HG03457 (cell line): ENCODE measurements around the gene SMIM9.

ENCODE experiments used
- ATAC-seq: cut with Tn5 transposase; IDR thresholded peaks from one replicate; pipeline ENCODE4 v1.9.1; 2021; ENCODE audit warnings: moderate number of reproducible peaks; ENCODE audit not compliant: unreplicated experiment

The SMIM9 gene

DNA sequence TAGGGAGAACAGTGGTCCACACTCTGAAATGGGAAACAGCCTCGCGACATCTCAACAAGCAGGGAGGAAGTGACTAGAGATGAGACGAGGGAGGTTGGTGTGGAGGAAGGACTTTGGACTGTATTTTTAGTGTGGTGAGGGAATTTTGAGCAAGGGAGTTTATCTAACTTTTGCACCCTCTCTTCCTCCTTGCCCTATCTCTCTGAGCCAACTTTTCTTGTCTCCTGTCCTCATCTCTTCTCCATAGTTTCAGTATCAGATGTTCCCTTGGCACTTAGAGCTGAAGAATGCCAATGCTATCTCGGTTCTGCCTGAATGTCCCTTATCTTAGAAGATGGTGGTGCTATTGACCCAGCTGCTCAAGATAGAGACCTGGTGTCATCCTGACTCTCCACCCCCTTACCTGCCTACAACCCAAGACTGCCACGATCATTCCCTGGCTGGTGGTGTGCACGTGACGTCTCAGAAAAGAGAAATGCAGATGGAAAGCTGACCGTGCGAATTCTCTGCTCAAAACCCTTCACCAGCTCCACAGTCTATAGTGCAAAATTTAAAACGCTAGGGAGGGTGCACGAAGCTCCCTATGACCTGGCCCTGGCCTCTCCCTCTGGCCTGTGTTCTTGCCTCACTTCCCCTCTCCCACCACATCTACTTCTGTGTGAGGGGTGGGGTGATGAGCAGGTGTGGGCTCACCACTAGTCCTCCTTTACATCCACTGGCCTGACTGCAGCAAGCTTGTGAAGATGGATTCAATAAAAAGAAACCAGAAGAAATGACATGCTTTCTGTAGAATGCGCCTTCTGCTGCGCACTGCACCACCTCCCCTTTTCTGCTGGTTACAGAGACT lies 50.1 kb downstream of the SMIM9 start:
- no peak for ATAC-seq

DNA sequence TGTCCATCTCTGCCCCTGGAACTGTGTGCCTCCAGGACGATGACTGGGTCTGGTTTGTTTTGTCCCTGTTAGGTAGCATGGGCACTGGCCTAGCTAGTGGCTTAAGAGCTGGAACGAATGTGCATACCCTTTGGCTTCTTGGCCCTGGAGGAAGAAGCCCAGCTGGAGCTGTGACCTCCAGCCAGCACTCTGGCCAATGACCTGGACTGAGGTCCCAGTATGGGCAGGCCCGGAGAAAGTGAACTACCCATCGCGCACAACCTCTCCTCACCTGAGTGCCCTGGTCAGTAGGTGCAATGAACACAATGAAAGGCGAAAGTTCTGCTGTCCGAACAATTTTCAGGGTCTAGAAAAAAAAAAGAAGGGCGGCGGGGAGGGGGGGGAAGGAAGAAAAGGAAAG lies 53.5 kb downstream of the SMIM9 start:
- no peak for ATAC-seq

DNA sequence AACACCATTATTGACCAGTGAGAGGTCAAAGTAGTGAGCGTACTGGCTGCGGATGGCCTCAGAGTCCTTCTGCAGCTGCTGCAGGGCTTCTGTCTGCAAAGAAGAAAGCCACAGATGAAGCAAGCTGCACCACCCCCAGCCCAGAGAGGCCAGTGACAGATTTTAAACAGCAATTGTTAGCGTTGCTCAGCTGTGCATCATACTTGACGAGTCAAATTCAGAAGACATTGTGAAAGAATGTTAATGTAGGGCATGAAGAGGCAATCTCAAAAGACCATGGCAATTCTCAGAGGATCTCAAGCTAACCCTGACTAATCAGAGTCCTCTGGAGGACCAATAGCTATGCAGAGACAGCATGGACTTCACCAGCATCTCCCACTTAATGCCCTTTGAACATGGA lies 55.2 kb downstream of the SMIM9 start:
- ATAC-seq = no peak

DNA sequence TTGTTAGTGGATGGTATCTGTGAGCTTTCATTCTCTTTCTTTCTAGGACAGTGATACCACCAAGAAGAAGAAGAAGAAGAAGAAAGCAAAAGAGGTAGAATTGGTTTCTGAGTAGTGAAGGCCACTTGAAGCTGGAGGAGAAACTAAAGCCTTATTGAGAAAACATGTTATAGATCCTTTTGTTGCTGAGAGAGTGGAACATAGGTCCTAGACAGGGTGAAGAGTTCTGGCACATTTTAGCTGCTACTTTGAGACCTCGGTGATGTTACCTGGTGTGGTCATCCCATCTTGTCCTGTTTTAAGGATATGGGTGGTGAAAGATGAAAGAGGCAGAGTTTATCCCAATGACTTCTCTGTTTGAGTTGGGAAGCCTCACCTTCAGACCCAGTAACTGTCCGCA lies 57.7 kb downstream of the SMIM9 start:
- ATAC-seq = no peak

DNA sequence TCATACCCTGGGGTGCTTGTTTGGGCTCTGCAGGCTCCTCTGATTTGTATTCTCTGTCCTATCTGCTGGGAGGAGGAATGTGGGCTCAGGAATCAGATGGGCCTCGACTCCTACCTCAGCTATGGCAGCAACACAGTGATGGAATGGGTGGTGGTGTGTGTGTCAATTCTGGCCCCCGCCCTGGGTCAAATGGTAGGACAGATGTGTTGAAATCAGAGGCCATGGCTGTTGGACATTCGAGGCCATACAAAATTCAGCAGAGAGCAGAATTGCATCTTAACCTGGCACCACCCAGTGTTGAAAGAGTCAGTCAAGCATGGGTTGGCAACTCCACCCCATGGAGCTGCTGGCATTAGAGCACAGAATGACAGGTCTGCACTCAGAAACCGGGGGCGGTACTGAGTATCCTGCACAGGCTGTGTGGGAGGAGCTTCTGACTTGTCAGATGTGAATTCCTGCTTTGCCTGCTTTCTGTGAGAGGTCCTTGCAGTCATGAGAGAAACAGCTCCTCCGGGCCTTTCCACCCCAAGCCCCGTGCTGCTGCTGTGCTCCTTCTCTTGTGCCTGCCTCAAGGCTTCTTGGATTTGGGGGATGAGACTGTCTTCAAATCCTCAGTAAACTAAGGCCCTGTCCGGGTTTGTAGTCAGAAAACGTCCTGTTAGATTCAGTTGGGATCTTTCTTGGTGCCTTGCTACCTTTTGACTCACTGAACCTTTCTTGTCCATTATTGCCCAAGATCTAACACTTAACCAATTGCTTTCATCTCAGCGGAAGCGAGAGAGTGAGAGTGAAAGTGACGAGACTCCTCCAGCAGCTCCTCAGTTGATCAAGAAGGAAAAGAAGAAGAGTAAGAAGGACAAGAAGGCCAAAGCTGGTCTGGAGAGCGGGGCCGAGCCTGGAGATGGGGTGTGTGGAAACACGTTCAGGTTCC lies 58.8 kb downstream of the SMIM9 start:
- no peak for ATAC-seq

DNA sequence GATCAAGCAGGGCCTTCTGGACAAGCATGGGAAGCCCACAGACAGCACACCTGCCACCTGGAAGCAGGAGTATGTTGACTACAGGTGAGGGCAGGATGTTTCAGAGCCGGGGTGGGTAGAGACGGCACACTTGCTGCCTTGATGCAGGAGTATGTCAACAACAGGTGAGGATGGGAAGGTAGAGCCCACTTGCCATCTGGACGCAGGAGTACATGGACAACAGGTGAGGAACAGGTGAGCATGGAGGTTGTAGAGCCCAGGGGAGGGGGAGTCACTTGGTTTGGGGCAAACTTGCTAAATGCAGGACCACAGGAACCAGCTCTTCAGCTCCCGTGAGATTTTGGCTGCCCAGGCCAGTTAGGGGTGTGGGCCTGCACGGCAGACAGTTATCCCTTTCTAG lies 59.8 kb downstream of the SMIM9 start:
- no peak for ATAC-seq
